Measurements from ENCODE around the gene FAAH2.

Gene FAAH2, protein sequence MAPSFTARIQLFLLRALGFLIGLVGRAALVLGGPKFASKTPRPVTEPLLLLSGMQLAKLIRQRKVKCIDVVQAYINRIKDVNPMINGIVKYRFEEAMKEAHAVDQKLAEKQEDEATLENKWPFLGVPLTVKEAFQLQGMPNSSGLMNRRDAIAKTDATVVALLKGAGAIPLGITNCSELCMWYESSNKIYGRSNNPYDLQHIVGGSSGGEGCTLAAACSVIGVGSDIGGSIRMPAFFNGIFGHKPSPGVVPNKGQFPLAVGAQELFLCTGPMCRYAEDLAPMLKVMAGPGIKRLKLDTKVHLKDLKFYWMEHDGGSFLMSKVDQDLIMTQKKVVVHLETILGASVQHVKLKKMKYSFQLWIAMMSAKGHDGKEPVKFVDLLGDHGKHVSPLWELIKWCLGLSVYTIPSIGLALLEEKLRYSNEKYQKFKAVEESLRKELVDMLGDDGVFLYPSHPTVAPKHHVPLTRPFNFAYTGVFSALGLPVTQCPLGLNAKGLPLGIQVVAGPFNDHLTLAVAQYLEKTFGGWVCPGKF

GRCh38 chrX:57286507-57287251 is at the start of gene FAAH2:
FAAH2 (plus strand) TSS chrX:57286706; CDS start chrX:57286826, 120 bp downstream.
- Histone ChIP-seq H3K36me3 (ENCODE audit: control insufficient read depth, insufficient read depth, low read length) (peaks cover 5% of the 10 kb centered on the region; the same call in 1 of the 2 replicates), H3K4me3 (ENCODE audit: low read depth, low read length) (peak within 1 kb of the TSS; percentile 84), H3K27ac (ENCODE audit: low read depth, low read length) (peak within 1 kb of the TSS; percentile 45), H3K4me1 (ENCODE audit: control insufficient read depth, insufficient read depth, low read length) (peaks cover 7% of the 10 kb centered on the region), H3K27me3 (ENCODE audit: control insufficient read depth, insufficient read depth, low read length) (no peaks in the 10 kb centered on the region), H3K9me3 (ENCODE audit: control insufficient read depth, insufficient read depth, low read depth, low read length) (peaks cover 2% of the 10 kb centered on the region; the same call in 1 of the 2 replicates), H3K9ac (ENCODE audit: low read length) (peak within 1 kb of the TSS; percentile 82)

GRCh38 chrX:57241967-57242366 is 44.5 kb upstream of the FAAH2 start:
- Histone ChIP-seq H3K9ac (ENCODE audit: low read length) (no peak overlapping the region), H3K9me3 (ENCODE audit: control insufficient read depth, insufficient read depth, low read depth, low read length) (peaks cover 40% of the 10 kb centered on the region), H3K4me1 (ENCODE audit: control insufficient read depth, insufficient read depth, low read length) (no peaks in the 10 kb centered on the region), H3K4me3 (ENCODE audit: low read depth, low read length) (no peak overlapping the region), H3K27ac (ENCODE audit: low read depth, low read length) (no peak overlapping the region), H3K27me3 (ENCODE audit: control insufficient read depth, insufficient read depth, low read length) (no peaks in the 10 kb centered on the region), H3K36me3 (ENCODE audit: control insufficient read depth, insufficient read depth, low read length) (no peaks in the 10 kb centered on the region)

GRCh38 chrX:57251965-57252364 is 34.5 kb upstream of the FAAH2 start:
- Histone ChIP-seq H3K4me3 (ENCODE audit: low read depth, low read length) (no peak overlapping the region), H3K9ac (ENCODE audit: low read length) (no peak overlapping the region), H3K27me3 (ENCODE audit: control insufficient read depth, insufficient read depth, low read length) (no peaks in the 10 kb centered on the region), H3K4me1 (ENCODE audit: control insufficient read depth, insufficient read depth, low read length) (no peaks in the 10 kb centered on the region), H3K27ac (ENCODE audit: low read depth, low read length) (no peak overlapping the region), H3K36me3 (ENCODE audit: control insufficient read depth, insufficient read depth, low read length) (no peaks in the 10 kb centered on the region), H3K9me3 (ENCODE audit: control insufficient read depth, insufficient read depth, low read depth, low read length) (peaks cover 22% of the 10 kb centered on the region)

- Histone ChIP-seq H3K27me3 (ENCODE audit: control insufficient read depth, insufficient read depth, low read length) (no peaks in the 10 kb centered on the region), H3K36me3 (ENCODE audit: control insufficient read depth, insufficient read depth, low read length) (no peaks in the 10 kb centered on the region), H3K4me3 (ENCODE audit: low read depth, low read length) (no peak overlapping the region), H3K27ac (ENCODE audit: low read depth, low read length) (no peak overlapping the region), H3K9me3 (ENCODE audit: control insufficient read depth, insufficient read depth, low read depth, low read length) (peaks cover 36% of the 10 kb centered on the region), H3K4me1 (ENCODE audit: control insufficient read depth, insufficient read depth, low read length) (no peaks in the 10 kb centered on the region), H3K9ac (ENCODE audit: low read length) (no peak overlapping the region)
Observed at GRCh38 chrX:57265126-57265525, 21.4 kb upstream of the FAAH2 start.

GRCh38 chrX:57266275-57266674 is 20.2 kb upstream of the FAAH2 start:
- H3K4me1 ChIP-seq (ENCODE audit: control insufficient read depth, insufficient read depth, low read length): no peaks in the 10 kb centered on the region
- H3K36me3 ChIP-seq (ENCODE audit: control insufficient read depth, insufficient read depth, low read length): no peaks in the 10 kb centered on the region
- H3K4me3 ChIP-seq (ENCODE audit: low read depth, low read length): no peak overlapping the region
- peaks cover 46% of the 10 kb centered on the region for H3K9me3 ChIP-seq (ENCODE audit: control insufficient read depth, insufficient read depth, low read depth, low read length)
- no peaks in the 10 kb centered on the region for H3K27me3 ChIP-seq (ENCODE audit: control insufficient read depth, insufficient read depth, low read length)
- H3K9ac ChIP-seq (ENCODE audit: low read length): no peak overlapping the region
- H3K27ac ChIP-seq (ENCODE audit: low read depth, low read length): no peak overlapping the region

GRCh38 chrX:57266871-57267270 is 19.6 kb upstream of the FAAH2 start:
- no peak overlapping the region for H3K27ac ChIP-seq (ENCODE audit: low read depth, low read length)
- peaks cover 52% of the 10 kb centered on the region for H3K9me3 ChIP-seq (ENCODE audit: control insufficient read depth, insufficient read depth, low read depth, low read length)
- no peak overlapping the region for H3K9ac ChIP-seq (ENCODE audit: low read length)

DNA sequence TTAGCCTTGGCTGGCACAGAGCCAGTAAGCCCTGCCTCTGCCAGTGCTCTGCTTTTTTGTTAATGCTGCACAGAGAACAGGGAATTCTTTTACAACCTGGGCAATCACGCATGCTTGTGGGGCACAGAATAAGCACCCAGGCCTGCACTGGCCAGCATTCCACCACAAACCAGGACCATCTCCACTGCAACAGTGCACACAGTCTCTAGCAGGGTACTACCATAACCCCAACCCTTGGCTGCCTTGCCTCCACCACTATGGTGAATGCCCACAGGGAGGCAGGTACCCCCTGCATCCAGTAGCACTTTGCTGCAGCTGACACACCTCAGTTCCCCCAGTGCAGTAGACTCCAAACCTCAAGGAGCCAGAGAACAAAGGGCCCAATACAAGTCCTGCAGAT is 19.2 kb upstream of the FAAH2 start:
- no peak overlapping the region for H3K4me3 ChIP-seq (ENCODE audit: low read depth, low read length)
- peaks cover 53% of the 10 kb centered on the region for H3K9me3 ChIP-seq (ENCODE audit: control insufficient read depth, insufficient read depth, low read depth, low read length)
- no peaks in the 10 kb centered on the region for H3K4me1 ChIP-seq (ENCODE audit: control insufficient read depth, insufficient read depth, low read length)
- H3K36me3 ChIP-seq (ENCODE audit: control insufficient read depth, insufficient read depth, low read length): no peaks in the 10 kb centered on the region
- no peak overlapping the region for H3K9ac ChIP-seq (ENCODE audit: low read length)
- H3K27ac ChIP-seq (ENCODE audit: low read depth, low read length): no peak overlapping the region
- H3K27me3 ChIP-seq (ENCODE audit: control insufficient read depth, insufficient read depth, low read length): no peaks in the 10 kb centered on the region

More at GRCh38 chrX:57266871-57267270, 19.6 kb upstream of the FAAH2 start:
- Histone ChIP-seq H3K4me1 (ENCODE audit: control insufficient read depth, insufficient read depth, low read length) (no peaks in the 10 kb centered on the region), H3K4me3 (ENCODE audit: low read depth, low read length) (no peak overlapping the region), H3K27me3 (ENCODE audit: control insufficient read depth, insufficient read depth, low read length) (no peaks in the 10 kb centered on the region), H3K36me3 (ENCODE audit: control insufficient read depth, insufficient read depth, low read length) (no peaks in the 10 kb centered on the region)

DNA sequence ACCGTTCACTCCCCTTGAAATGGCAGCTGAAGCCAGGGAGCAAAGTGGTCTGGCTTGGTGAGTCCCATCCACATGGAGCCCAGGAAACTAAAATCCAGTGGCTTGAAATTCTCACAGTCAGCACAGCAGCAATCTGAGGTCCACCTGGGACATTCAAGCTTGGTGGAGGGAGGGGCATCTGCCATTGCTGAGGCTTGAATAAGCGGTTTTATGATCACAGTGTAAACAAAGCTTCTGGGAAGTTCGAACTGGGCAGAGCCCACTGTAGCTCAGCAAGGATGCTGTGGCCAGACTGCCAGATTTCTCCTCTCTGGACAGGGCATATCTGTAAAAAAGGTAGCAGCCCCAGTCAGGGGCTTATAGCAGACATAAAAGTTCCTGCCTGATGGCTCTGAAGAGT is 15.5 kb upstream of the FAAH2 start:
- H3K27me3 ChIP-seq (ENCODE audit: control insufficient read depth, insufficient read depth, low read length): no peaks in the 10 kb centered on the region
- no peak overlapping the region for H3K9ac ChIP-seq (ENCODE audit: low read length)
- H3K36me3 ChIP-seq (ENCODE audit: control insufficient read depth, insufficient read depth, low read length): no peaks in the 10 kb centered on the region
- H3K9me3 ChIP-seq (ENCODE audit: control insufficient read depth, insufficient read depth, low read depth, low read length): peaks cover 59% of the 10 kb centered on the region
- H3K27ac ChIP-seq (ENCODE audit: low read depth, low read length): no peak overlapping the region
- no peaks in the 10 kb centered on the region for H3K4me1 ChIP-seq (ENCODE audit: control insufficient read depth, insufficient read depth, low read length)
- H3K4me3 ChIP-seq (ENCODE audit: low read depth, low read length): no peak overlapping the region

GRCh38 chrX:57282568-57282967 is 3.9 kb upstream of the FAAH2 start:
- Histone ChIP-seq H3K4me3 (ENCODE audit: low read depth, low read length) (no peak overlapping the region), H3K4me1 (ENCODE audit: control insufficient read depth, insufficient read depth, low read length) (peaks cover 7% of the 10 kb centered on the region), H3K9me3 (ENCODE audit: control insufficient read depth, insufficient read depth, low read depth, low read length) (peaks cover 21% of the 10 kb centered on the region; the same call in 1 of the 2 replicates), H3K27ac (ENCODE audit: low read depth, low read length) (no peak overlapping the region), H3K27me3 (ENCODE audit: control insufficient read depth, insufficient read depth, low read length) (no peaks in the 10 kb centered on the region), H3K9ac (ENCODE audit: low read length) (no peak overlapping the region), H3K36me3 (ENCODE audit: control insufficient read depth, insufficient read depth, low read length) (no peaks in the 10 kb centered on the region)

- peaks cover 7% of the 10 kb centered on the region for H3K4me1 ChIP-seq (ENCODE audit: control insufficient read depth, insufficient read depth, low read length)
- no peak overlapping the region for H3K27ac ChIP-seq (ENCODE audit: low read depth, low read length)
- no peak overlapping the region for H3K9ac ChIP-seq (ENCODE audit: low read length)
Observed at GRCh38 chrX:57285001-57285400, 1.5 kb upstream of the FAAH2 start.

GRCh38 chrX:57289089-57289488 is 2.6 kb downstream of the FAAH2 start:
- Histone ChIP-seq H3K4me1 (ENCODE audit: control insufficient read depth, insufficient read depth, low read length) (no peaks in the 10 kb centered on the region), H3K4me3 (ENCODE audit: low read depth, low read length) (no peak overlapping the region), H3K36me3 (ENCODE audit: control insufficient read depth, insufficient read depth, low read length) (peaks cover 23% of the 10 kb centered on the region), H3K27ac (ENCODE audit: low read depth, low read length) (no peak overlapping the region), H3K27me3 (ENCODE audit: control insufficient read depth, insufficient read depth, low read length) (no peaks in the 10 kb centered on the region), H3K9me3 (ENCODE audit: control insufficient read depth, insufficient read depth, low read depth, low read length) (peaks cover 9% of the 10 kb centered on the region), H3K9ac (ENCODE audit: low read length) (no peak overlapping the region)

More at GRCh38 chrX:57285001-57285400, 1.5 kb upstream of the FAAH2 start:
- peaks cover 5% of the 10 kb centered on the region; the same call in 1 of the 2 replicates for H3K36me3 ChIP-seq (ENCODE audit: control insufficient read depth, insufficient read depth, low read length)
- H3K4me3 ChIP-seq (ENCODE audit: low read depth, low read length): no peak overlapping the region
- H3K9me3 ChIP-seq (ENCODE audit: control insufficient read depth, insufficient read depth, low read depth, low read length): peaks cover 5% of the 10 kb centered on the region; the same call in 1 of the 2 replicates
- no peaks in the 10 kb centered on the region for H3K27me3 ChIP-seq (ENCODE audit: control insufficient read depth, insufficient read depth, low read length)

Measured in HUES6 (cell line).